KMS-11 (cell line): ENCODE measurements around the gene TMEM131L.
A peak's percentile ranks its signal among the peaks of the same experiment; 100 is the strongest.

Experiments used
- H2AFZ ChIP-seq: fragments of 200-600 bp; sonication (generic); 2 replicates; pipeline ENCODE4 v1.6.1; 2016; ENCODE audit warnings: antibody characterized with exemption, mixed run types, low read depth
- H3K27ac ChIP-seq: fragments of 200-600 bp; sonication (generic); 2 replicates; pipeline ENCODE4 v1.6.1; 2016; ENCODE audit warnings: mild to moderate bottlenecking, mixed run types
- H3K27me3 ChIP-seq: fragments of 200-600 bp; sonication (generic); 2 replicates; pipeline ENCODE4 v1.6.1; 2017; ENCODE audit warnings: mild to moderate bottlenecking, low read depth, mixed run types, moderate library complexity; ENCODE audit not compliant: insufficient read depth
- H3K36me3 ChIP-seq: fragments of 200-600 bp; sonication (generic); 2 replicates; pipeline ENCODE4 v1.6.1; 2017; ENCODE audit warnings: mild to moderate bottlenecking, mixed run types; ENCODE audit not compliant: insufficient read depth
- H3K4me1 ChIP-seq: fragments of 200-600 bp; sonication (generic); 2 replicates; pipeline ENCODE4 v1.6.1; 2016; ENCODE audit warnings: mild to moderate bottlenecking, low read depth, mixed run types; ENCODE audit not compliant: poor library complexity, severe bottlenecking
- H3K4me2 ChIP-seq: fragments of 200-600 bp; sonication (generic); 2 replicates; pipeline ENCODE4 v1.7.0; 2016; ENCODE audit warnings: mild to moderate bottlenecking, mixed run types
- H3K4me3 ChIP-seq: fragments of 200-600 bp; sonication (generic); IDR thresholded peaks from 2 replicates; pipeline ENCODE4 v1.6.1; 2017; ENCODE audit warnings: low read depth, low read length, mixed read lengths; ENCODE audit not compliant: insufficient read depth
- H3K79me2 ChIP-seq: fragments of 200-600 bp; sonication (generic); 2 replicates; pipeline ENCODE4 v1.6.1; 2016; ENCODE audit warnings: low read depth, mixed run types; ENCODE audit not compliant: insufficient read depth
- H3K9ac ChIP-seq: fragments of 200-600 bp; sonication (generic); 2 replicates; pipeline ENCODE4 v1.6.1; 2016; ENCODE audit warnings: mild to moderate bottlenecking, mixed run types
- H4K20me1 ChIP-seq: fragments of 200-600 bp; sonication (generic); 2 replicates; pipeline ENCODE4 v1.6.1; 2016; ENCODE audit warnings: mild to moderate bottlenecking, mixed run types; ENCODE audit not compliant: insufficient read depth
- CTCF ChIP-seq: fragments of 200-600 bp; sonication (generic); conservative IDR thresholded peaks from 2 replicates; pipeline ENCODE4 v1.6.1; 2017; ENCODE audit warnings: low read depth, mild to moderate bottlenecking, antibody characterized with exemption, low read length, moderate library complexity, mixed read lengths

The TMEM131L gene

GRCh38 chr4:153573881-153574802 lies 108.0 kb downstream of the TMEM131L start:
- H3K9ac ChIP-seq = no peak overlapping the region
- H3K79me2 ChIP-seq = no peaks in the 10 kb centered on the region
- peak overlapping the region; percentile 46 for H3K4me2 ChIP-seq
- no peaks in the 10 kb centered on the region for H3K36me3 ChIP-seq
- H3K4me3 ChIP-seq = no peak overlapping the region
- TF ChIP-seq CTCF = peak; percentile 63
- no peaks in the 10 kb centered on the region for H4K20me1 ChIP-seq
- H3K27ac ChIP-seq = no peak overlapping the region; the same call in 1 of the 2 replicates
- peaks cover 22% of the 10 kb centered on the region for H3K4me1 ChIP-seq
- no peaks in the 10 kb centered on the region for H3K27me3 ChIP-seq
- H2AFZ ChIP-seq = no peak overlapping the region

GRCh38 chr4:153576443-153576774 lies 110.2 kb downstream of the TMEM131L start:
- H3K4me2 ChIP-seq = no peak overlapping the region

GRCh38 chr4:153577053-153577452 lies 110.9 kb downstream of the TMEM131L start:
- no peaks in the 10 kb centered on the region for H3K79me2 ChIP-seq
- no peak overlapping the region for H3K27ac ChIP-seq
- no peak overlapping the region for H2AFZ ChIP-seq
- no peak overlapping the region for H3K4me2 ChIP-seq
- peaks cover 22% of the 10 kb centered on the region for H3K4me1 ChIP-seq
- H4K20me1 ChIP-seq = no peaks in the 10 kb centered on the region
- TF ChIP-seq CTCF = no peak
- H3K4me3 ChIP-seq = no peak overlapping the region
- no peaks in the 10 kb centered on the region for H3K36me3 ChIP-seq
- no peaks in the 10 kb centered on the region for H3K27me3 ChIP-seq
- no peak overlapping the region for H3K9ac ChIP-seq

More at GRCh38 chr4:153576443-153576774, 110.2 kb downstream of the TMEM131L start:
- Histone ChIP-seq H3K27ac (no peak overlapping the region), H3K4me3 (no peak overlapping the region), H3K36me3 (no peaks in the 10 kb centered on the region), H3K4me1 (peaks cover 22% of the 10 kb centered on the region), H3K9ac (no peak overlapping the region), H3K27me3 (no peaks in the 10 kb centered on the region), H2AFZ (no peak overlapping the region), H4K20me1 (no peaks in the 10 kb centered on the region), H3K79me2 (no peaks in the 10 kb centered on the region)
- TF ChIP-seq CTCF = no peak

- no peaks in the 10 kb centered on the region for H3K27me3 ChIP-seq
- no peak overlapping the region for H3K4me2 ChIP-seq
- no peak overlapping the region for H3K27ac ChIP-seq
- H4K20me1 ChIP-seq = no peaks in the 10 kb centered on the region
- no peaks in the 10 kb centered on the region for H3K79me2 ChIP-seq
- no peak overlapping the region for H3K4me3 ChIP-seq
- no peak for TF ChIP-seq CTCF
- H3K4me1 ChIP-seq = peaks cover 11% of the 10 kb centered on the region
- no peak overlapping the region for H2AFZ ChIP-seq
- no peaks in the 10 kb centered on the region for H3K36me3 ChIP-seq
- H3K9ac ChIP-seq = no peak overlapping the region
These were observed 113.2 kb downstream of the TMEM131L start for GRCh38 chr4:153579410-153579809.
